Vagina (tissue), 2 donors: ENCODE measurements around the gene LCAT.

Experiments used
- CTCF ChIP-seq, 3 experiments: fragments of 450-650 bp in 2 of 3; fragments of 200-600 bp in 1 of 3; sonication (generic) in 1 of 3; IDR thresholded peaks; one replicate each; pipeline ENCODE4 v1.5.1; 2017 to 2019; ENCODE audit warnings: antibody characterized with exemption in 3 of 3, mild to moderate bottlenecking in 2 of 3, moderate library complexity in 2 of 3
- POLR2A ChIP-seq, 2 donors: fragments of 450-650 bp; IDR thresholded peaks; one replicate each; pipeline ENCODE4 v1.6.1; 2017; ENCODE audit warnings: antibody characterized with exemption in 2 of 2, mild to moderate bottlenecking in 2 of 2, moderate library complexity in 2 of 2

GRCh38 chr16:67944690-67945391 is 921 bp upstream of the LCAT start:
- TF ChIP-seq CTCF (IDR thresholded peaks at IDR 0.05) (no peak), POLR2A (IDR thresholded peaks at IDR 0.05) (no peak)
